Erythroblast (primary cell): ENCODE data around the gene HNRNPC.

Experiments
- GATA1 ChIP-seq: IDR thresholded peaks from 2 replicates; pipeline ENCODE4 v1.6.1; 2011; ENCODE audit warnings: low read depth, mild to moderate bottlenecking, control low read depth, low read length, moderate library complexity
- POLR2A ChIP-seq: IDR thresholded peaks from 2 replicates; pipeline ENCODE4 v1.6.1; 2011; ENCODE audit warnings: mild to moderate bottlenecking, low read length

DNA sequence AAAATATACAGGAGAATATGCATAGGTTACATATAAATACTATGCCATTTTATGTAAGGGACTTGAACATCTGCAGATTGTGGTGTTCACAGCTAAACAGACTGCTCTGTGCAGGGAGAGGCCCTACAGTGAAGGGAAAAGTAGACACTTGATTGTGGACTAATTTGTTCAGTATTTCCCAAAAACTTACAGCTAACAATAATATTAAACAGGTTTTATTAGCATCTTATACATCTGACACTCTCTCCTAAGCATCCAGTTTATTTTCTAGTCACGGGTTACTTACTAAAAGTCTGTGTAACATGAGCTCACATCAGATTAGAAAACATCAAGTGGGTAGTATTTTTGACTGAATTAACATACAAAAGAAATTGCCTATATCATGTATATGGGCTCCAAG is 60.1 kb downstream of the HNRNPC start:
- TF ChIP-seq POLR2A (no peak), GATA1 (no peak)
